ENCODE data around the gene TMEM18.

Gene TMEM18

GRCh38 chr2:677056-677958, at the start of gene TMEM18:
Gene TMEM18, minus strand, starts transcription at chr2:677406. Its CDS starts 61 bp downstream, at chr2:677345.
- Histone ChIP-seq H3K79me2 (ENCODE audit: low read length) (peaks cover 38% of the 10 kb centered on the region), H3K4me1 (ENCODE audit: low read length) (peaks cover 15% of the 10 kb centered on the region), H3K9me2 (replicated peaks; ENCODE audit: insufficient read depth, low read length) (no peaks in the 10 kb centered on the region), H3K27me3 (replicated peaks; ENCODE audit: insufficient read depth, low read length) (no peaks in the 10 kb centered on the region), H4K20me1 (ENCODE audit: insufficient read depth, low read length) (no peaks in the 10 kb centered on the region), H3K9me3 (replicated peaks; ENCODE audit: insufficient read depth, low read length) (no peaks in the 10 kb centered on the region), H3K36me3 (replicated peaks; ENCODE audit: insufficient read depth, low read length) (peaks cover 5% of the 10 kb centered on the region; the same call in 1 of the 2 replicates), H3K4me3 (ENCODE audit: low read length) (peak within 1 kb of the TSS; percentile 98), H3K9ac (ENCODE audit: low read length) (peak within 1 kb of the TSS; percentile 98), H3K4me2 (ENCODE audit: low read depth, low read length) (peak within 1 kb of the TSS; percentile 82), H3K27ac (ENCODE audit: low read length) (peak within 1 kb of the TSS; percentile 100), H2AFZ (ENCODE audit: low read length) (peak within 1 kb of the TSS; percentile 91), H3F3A (ENCODE audit: insufficient read depth, low read length) (peaks cover 6% of the 10 kb centered on the region; the same call in 1 of the 2 replicates)
- no peak for TF ChIP-seq EZH2phosphoT487 (IDR thresholded peaks at IDR 0.05; ENCODE audit: low read length)
- TF ChIP-seq EZH2 (optimal IDR thresholded peaks at IDR 0.05; ENCODE audit: low read depth, low read length): no peak
- TF ChIP-seq CTCF (IDR thresholded peaks at IDR 0.05; ENCODE audit: low read length): peak; percentile 24; the same call in 1 of the 2 replicates
- peak; percentile 98 for DNase-seq

- H2AFZ ChIP-seq (ENCODE audit: low read length): no peak overlapping the region
Measured at GRCh38 chr2:726169-726568, 49.0 kb upstream of the TMEM18 start.

GRCh38 chr2:725468-725867, 48.3 kb upstream of the TMEM18 start:
- no peak overlapping the region for H3K27ac ChIP-seq (ENCODE audit: low read length)
- no peak overlapping the region for H3K4me2 ChIP-seq (ENCODE audit: low read depth, low read length)
- H3K4me1 ChIP-seq (ENCODE audit: low read length): peaks cover 19% of the 10 kb centered on the region
- TF ChIP-seq CTCF (IDR thresholded peaks at IDR 0.05; ENCODE audit: low read length): no peak
- no peak for TF ChIP-seq EZH2 (optimal IDR thresholded peaks at IDR 0.05; ENCODE audit: low read depth, low read length)
- no peak for TF ChIP-seq EZH2phosphoT487 (IDR thresholded peaks at IDR 0.05; ENCODE audit: low read length)
- peaks cover 4% of the 10 kb centered on the region; the same call in 1 of the 2 replicates for H3F3A ChIP-seq (ENCODE audit: insufficient read depth, low read length)
- DNase-seq: no peak
- no peaks in the 10 kb centered on the region for H3K9me2 ChIP-seq (replicated peaks; ENCODE audit: insufficient read depth, low read length)
- H3K9me3 ChIP-seq (replicated peaks; ENCODE audit: insufficient read depth, low read length): no peaks in the 10 kb centered on the region
- no peaks in the 10 kb centered on the region for H4K20me1 ChIP-seq (ENCODE audit: insufficient read depth, low read length)
- H3K9ac ChIP-seq (ENCODE audit: low read length): no peak overlapping the region
- peaks cover 12% of the 10 kb centered on the region for H3K27me3 ChIP-seq (replicated peaks; ENCODE audit: insufficient read depth, low read length)
- H3K36me3 ChIP-seq (replicated peaks; ENCODE audit: insufficient read depth, low read length): no peaks in the 10 kb centered on the region
- no peak overlapping the region for H2AFZ ChIP-seq (ENCODE audit: low read length)
- H3K79me2 ChIP-seq (ENCODE audit: low read length): no peaks in the 10 kb centered on the region
- no peak overlapping the region for H3K4me3 ChIP-seq (ENCODE audit: low read length)

More at GRCh38 chr2:726169-726568, 49.0 kb upstream of the TMEM18 start:
- peaks cover 12% of the 10 kb centered on the region for H3K27me3 ChIP-seq (replicated peaks; ENCODE audit: insufficient read depth, low read length)
- peak; percentile 42 for DNase-seq
- H3K4me3 ChIP-seq (ENCODE audit: low read length): no peak overlapping the region; the same call in 1 of the 2 replicates
- no peaks in the 10 kb centered on the region for H3K79me2 ChIP-seq (ENCODE audit: low read length)
- no peaks in the 10 kb centered on the region for H3K9me2 ChIP-seq (replicated peaks; ENCODE audit: insufficient read depth, low read length)
- peak overlapping the region; percentile 43; the same call in 1 of the 2 replicates for H3K27ac ChIP-seq (ENCODE audit: low read length)
- peaks cover 4% of the 10 kb centered on the region; the same call in 1 of the 2 replicates for H3F3A ChIP-seq (ENCODE audit: insufficient read depth, low read length)
- H3K9me3 ChIP-seq (replicated peaks; ENCODE audit: insufficient read depth, low read length): no peaks in the 10 kb centered on the region
- peaks cover 19% of the 10 kb centered on the region for H3K4me1 ChIP-seq (ENCODE audit: low read length)
- peak overlapping the region; percentile 60 for H3K4me2 ChIP-seq (ENCODE audit: low read depth, low read length)
- no peaks in the 10 kb centered on the region for H3K36me3 ChIP-seq (replicated peaks; ENCODE audit: insufficient read depth, low read length)
- TF ChIP-seq CTCF (IDR thresholded peaks at IDR 0.05; ENCODE audit: low read length): no peak
- no peak for TF ChIP-seq EZH2 (optimal IDR thresholded peaks at IDR 0.05; ENCODE audit: low read depth, low read length)
- no peak for TF ChIP-seq EZH2phosphoT487 (IDR thresholded peaks at IDR 0.05; ENCODE audit: low read length)
- H3K9ac ChIP-seq (ENCODE audit: low read length): 0 out of 2 replicates have a peak overlapping the region, but pooled peaks have one; percentile 8
- no peaks in the 10 kb centered on the region for H4K20me1 ChIP-seq (ENCODE audit: insufficient read depth, low read length)

Data from MM.1S (cell line).